ENCODE data around the gene IFNA4. TPM values are rescaled to one million over a fixed set of nuclear protein-coding genes. Genes with fewer than 3 reads are reported as not detected.
A peak's percentile ranks its signal among the peaks of the same experiment; 100 is the strongest.
"Not testable (repeated sequence)": the region's sequence is repeated elsewhere in the genome, so short reads cannot be mapped to it uniquely, and the experiment has no call there.

The IFNA4 gene
- total RNA-seq, 2 experiments from 2014 or later = not detected

DNA sequence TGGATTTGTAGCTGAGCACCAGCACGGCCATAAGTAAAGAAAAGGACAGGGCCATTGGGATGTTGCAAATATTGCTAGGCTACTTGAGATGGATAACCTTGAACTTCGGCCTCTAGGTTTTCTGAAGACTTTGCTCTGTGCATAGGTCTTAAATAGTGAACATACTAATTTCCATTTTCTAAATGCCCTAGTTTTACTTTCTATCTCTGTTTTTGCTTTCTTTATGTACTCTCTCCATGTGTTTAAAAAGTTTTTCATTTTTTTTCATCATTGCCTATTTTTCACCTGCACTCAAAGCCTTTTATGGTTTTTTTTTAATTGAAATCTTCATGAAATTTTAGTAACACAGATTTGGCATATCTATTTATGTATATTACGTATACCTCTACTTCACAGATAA lies 19.7 kb upstream of the IFNA4 start, which contains the start of gene IFNA10:
TSS of gene IFNA10 (minus strand) at position 101 of the 400 bp plus-strand sequence. CDS start at position 55, 46 bp downstream.
- H3K36me3 Mint-ChIP-seq; H3K4me1 Mint-ChIP-seq (ENCODE audit: low read depth); POLR2A ChIA-PET; H3K9me3 Mint-ChIP-seq; DNase-seq; intact Hi-C loops (cut with micrococcal nuclease); H3K27ac Mint-ChIP-seq; H3K4me3 Mint-ChIP-seq: not testable (repeated sequence)
- peaks cover 18% of the 10 kb centered on the region for H3K27me3 Mint-ChIP-seq
- CTCF ChIA-PET = interaction anchor here (0.9 kb wide), 1 partner anchor 12 kb away, joined by 4 read pairs; no protein-coding TSS in a partner anchor

DNA sequence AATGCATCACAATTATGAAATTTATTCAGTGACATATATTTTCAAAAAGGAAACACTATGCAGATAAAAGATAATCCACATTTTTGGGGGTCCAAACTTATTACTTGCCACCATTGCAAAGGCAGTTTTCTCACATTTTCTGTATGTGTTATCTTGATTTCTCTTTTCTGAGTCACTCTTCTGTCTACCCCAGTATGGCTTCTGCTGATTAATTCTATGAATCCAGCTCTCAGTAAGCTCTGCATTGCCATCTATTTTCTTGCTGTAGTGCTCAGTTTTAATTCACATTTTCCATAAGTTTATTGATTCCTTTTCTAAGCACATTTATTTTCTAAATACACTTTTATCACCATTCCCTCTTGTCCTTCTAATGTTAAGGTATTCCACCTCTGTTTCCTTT lies 17.8 kb upstream of the IFNA4 start:
- intact Hi-C loops (cut with micrococcal nuclease) = no loop called here

GRCh38 chr9:21202105-21202504 lies 14.7 kb upstream of the IFNA4 start, which contains the start of gene IFNA7:
Gene IFNA7, minus strand, starts transcription at chr9:21202205. Its CDS starts 40 bp downstream, at chr9:21202165.
- H3K9me3 Mint-ChIP-seq; CTCF ChIA-PET; H3K36me3 Mint-ChIP-seq; DNase-seq; H3K27ac Mint-ChIP-seq; POLR2A ChIA-PET; intact Hi-C loops (cut with micrococcal nuclease); H3K4me1 Mint-ChIP-seq (ENCODE audit: low read depth); H3K4me3 Mint-ChIP-seq: not testable (repeated sequence)
- peaks cover 34% of the 10 kb centered on the region for H3K27me3 Mint-ChIP-seq

More for the DNA sequence above, 17.8 kb upstream of the IFNA4 start:
- no peak overlapping the region for H3K4me3 Mint-ChIP-seq
- peaks cover 30% of the 10 kb centered on the region for H3K27me3 Mint-ChIP-seq
- H3K36me3 Mint-ChIP-seq = no peaks in the 10 kb centered on the region
- peaks cover 6% of the 10 kb centered on the region for H3K9me3 Mint-ChIP-seq
- DNase-seq = no peak
- H3K27ac Mint-ChIP-seq = no peak overlapping the region
- H3K4me1 Mint-ChIP-seq (ENCODE audit: low read depth) = peaks cover 7% of the 10 kb centered on the region
- ChIA-PET POLR2A (no interaction called here), CTCF (no interaction called here)

DNA sequence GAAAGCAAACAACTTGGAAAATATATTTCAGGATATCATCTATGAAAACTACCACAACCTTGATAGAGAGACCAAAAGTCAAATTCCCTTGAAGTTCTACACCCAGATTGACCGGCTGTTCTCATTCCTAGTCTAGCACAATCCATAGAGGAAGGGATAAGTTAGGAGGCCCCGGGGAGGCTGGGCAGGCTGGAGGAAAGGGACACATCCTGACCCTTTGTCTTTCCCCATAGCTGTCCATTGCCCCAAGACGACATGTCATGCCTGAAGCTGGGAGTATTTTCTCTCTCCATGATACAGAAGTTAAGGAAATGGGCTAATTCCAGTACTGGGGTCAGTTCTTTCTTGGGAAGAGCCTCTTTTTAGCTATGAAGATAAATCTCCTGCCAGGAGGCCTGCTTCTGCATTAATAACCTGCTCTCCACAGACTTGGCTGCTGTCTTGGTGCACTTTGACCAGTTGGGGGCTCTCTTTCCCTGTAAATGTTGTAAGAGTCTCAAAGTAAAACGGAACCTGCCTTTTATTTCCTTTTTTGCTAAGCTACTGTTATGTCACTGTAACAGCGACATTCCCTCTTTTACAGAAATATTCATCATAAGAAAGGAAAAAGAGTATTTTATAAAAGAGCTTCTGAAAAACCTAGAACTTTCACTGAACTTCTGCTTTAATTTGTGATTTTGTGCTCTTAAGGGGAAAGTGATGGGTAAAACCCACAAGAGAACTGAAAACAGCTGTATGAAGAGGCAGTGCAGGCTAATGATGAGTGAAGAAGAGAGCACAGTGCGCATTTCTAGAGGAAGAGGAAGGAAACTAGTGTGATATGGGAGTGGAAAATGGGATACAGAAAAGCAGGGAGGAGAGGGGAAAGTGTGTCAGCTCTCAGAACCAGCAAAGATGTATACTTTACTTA lies 7.7 kb upstream of the IFNA4 start:
- H3K4me1 Mint-ChIP-seq (ENCODE audit: low read depth); H3K4me3 Mint-ChIP-seq; H3K27ac Mint-ChIP-seq; H3K27me3 Mint-ChIP-seq; POLR2A ChIA-PET; H3K36me3 Mint-ChIP-seq; H3K9me3 Mint-ChIP-seq: not testable (repeated sequence)
- intact Hi-C loops (cut with micrococcal nuclease) = loop anchor here (1.0 to 10.0 kb wide), 3 partner anchors 132 to 594 kb away; no protein-coding TSS in a partner anchor
- CTCF ChIA-PET = interaction anchor here (0.6 to 2.9 kb wide), 25 partner anchors 9 to 596 kb away, joined by 3 to 15 read pairs (median 5); partner anchors contain the start of gene KLHL9
- peak; percentile 56 for DNase-seq

DNA sequence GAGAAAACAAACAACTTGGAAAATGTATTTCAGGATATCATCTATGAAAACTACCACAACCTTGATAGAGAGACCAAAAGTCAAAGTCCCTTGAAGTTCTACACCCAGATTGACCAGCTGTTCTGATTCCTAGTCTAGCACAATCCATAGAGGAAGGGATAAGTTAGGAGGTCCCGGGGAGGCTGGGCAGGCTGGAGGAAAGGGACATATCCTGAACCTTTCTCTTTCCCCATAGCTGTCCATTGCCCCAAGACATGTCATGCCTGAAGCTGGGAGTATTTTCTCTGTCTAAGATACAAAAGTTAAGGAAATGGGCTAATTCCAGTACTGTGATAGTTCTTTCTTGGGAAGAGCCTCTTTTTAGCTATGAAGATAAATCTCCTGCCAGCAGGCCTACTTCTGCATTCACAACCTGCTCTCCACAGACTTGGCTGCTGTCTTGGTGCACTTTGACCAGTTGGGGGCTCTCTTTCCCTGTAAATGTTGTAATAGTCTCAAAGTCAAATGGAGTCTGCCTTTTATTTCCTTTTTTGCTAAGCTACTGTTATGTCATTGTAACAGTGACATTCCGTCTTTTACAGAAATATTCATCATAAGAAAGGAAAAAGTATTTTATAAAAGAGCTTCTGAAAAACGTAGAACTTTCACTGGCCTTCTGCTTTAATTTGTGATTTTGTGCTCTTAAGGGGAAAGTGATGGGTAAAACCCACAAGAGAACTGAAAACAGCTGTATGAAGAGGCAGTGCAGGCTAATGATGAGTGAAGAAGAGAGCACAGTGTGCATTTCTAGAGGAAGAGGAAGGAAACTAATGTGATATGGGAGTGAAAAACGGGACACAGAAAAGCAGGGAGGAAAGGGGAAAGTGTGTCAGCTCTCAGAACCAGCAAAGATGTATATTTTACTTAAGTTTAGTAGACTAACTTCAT lies 4.3 kb downstream of the IFNA4 start:
- POLR2A ChIA-PET; H3K4me1 Mint-ChIP-seq (ENCODE audit: low read depth); H3K9me3 Mint-ChIP-seq; H3K4me3 Mint-ChIP-seq; intact Hi-C loops (cut with micrococcal nuclease); H3K36me3 Mint-ChIP-seq; H3K27ac Mint-ChIP-seq; H3K27me3 Mint-ChIP-seq: not testable (repeated sequence)
- CTCF ChIA-PET = interaction anchor here (0.6 to 2.6 kb wide), 23 partner anchors 9 to 721 kb away, joined by 3 to 15 read pairs (median 3); no protein-coding TSS in a partner anchor
- DNase-seq = peak; percentile 39

- intact Hi-C loops (cut with micrococcal nuclease) = no loop called here
- CTCF ChIA-PET = interaction anchor here (1.3 to 1.7 kb wide), 2 partner anchors 8 to 21 kb away, joined by 5 to 6 read pairs; no protein-coding TSS in a partner anchor
- Mint-ChIP-seq H3K27me3 (no peaks in the 10 kb centered on the region), H3K36me3 (no peaks in the 10 kb centered on the region), H3K9me3 (no peaks in the 10 kb centered on the region), H3K4me1 (ENCODE audit: low read depth) (no peaks in the 10 kb centered on the region), H3K4me3 (no peak overlapping the region), H3K27ac (no peak overlapping the region)
- POLR2A ChIA-PET = no interaction called here
- no peak for DNase-seq
Observed at GRCh38 chr9:21174671-21175070, 12.7 kb downstream of the IFNA4 start.

GRCh38 chr9:21172156-21172555 lies 15.2 kb downstream of the IFNA4 start:
- ChIA-PET POLR2A (no interaction called here), CTCF (no interaction called here)
- Mint-ChIP-seq H3K36me3 (no peaks in the 10 kb centered on the region), H3K9me3 (no peaks in the 10 kb centered on the region), H3K4me1 (ENCODE audit: low read depth) (no peaks in the 10 kb centered on the region), H3K27me3 (no peaks in the 10 kb centered on the region), H3K27ac (no peak overlapping the region), H3K4me3 (no peak overlapping the region)
- intact Hi-C loops (cut with micrococcal nuclease) = no loop called here
- no peak for DNase-seq

DNA sequence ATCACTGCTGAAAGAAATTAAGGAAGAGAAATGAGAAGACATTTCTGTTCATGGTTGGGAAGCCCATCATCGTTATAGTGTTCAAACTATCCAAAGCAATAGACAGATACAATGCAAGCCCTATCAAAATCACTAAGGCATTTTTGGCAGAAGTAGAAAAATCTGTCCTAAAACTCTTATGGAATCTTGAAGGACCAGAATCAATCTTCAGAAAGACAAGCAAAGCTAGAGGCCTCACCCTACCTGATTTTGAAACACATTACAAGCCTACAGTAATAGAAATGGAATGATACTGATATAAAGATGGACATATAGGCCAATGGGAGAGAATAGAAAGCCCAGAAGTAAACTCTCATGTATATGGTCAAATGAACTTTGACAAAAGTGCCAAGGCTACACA lies 16.0 kb downstream of the IFNA4 start:
- Mint-ChIP-seq H3K27me3 (peaks cover 1% of the 10 kb centered on the region), H3K27ac (no peak overlapping the region), H3K4me1 (ENCODE audit: low read depth) (no peaks in the 10 kb centered on the region), H3K9me3 (no peaks in the 10 kb centered on the region), H3K4me3 (no peak overlapping the region), H3K36me3 (no peaks in the 10 kb centered on the region)
- intact Hi-C loops (cut with micrococcal nuclease) = no loop called here
- no peak for DNase-seq
- ChIA-PET CTCF (no interaction called here), POLR2A (no interaction called here)

GRCh38 chr9:21166560-21166959 lies 20.8 kb downstream of the IFNA4 start, which contains the start of gene IFNA21:
Gene IFNA21, minus strand, starts transcription at chr9:21166660. Its CDS starts 48 bp downstream, at chr9:21166612.
- intact Hi-C loops (cut with micrococcal nuclease); POLR2A ChIA-PET; H3K27me3 Mint-ChIP-seq; H3K4me3 Mint-ChIP-seq; H3K9me3 Mint-ChIP-seq; H3K4me1 Mint-ChIP-seq (ENCODE audit: low read depth); DNase-seq; H3K27ac Mint-ChIP-seq; H3K36me3 Mint-ChIP-seq: not testable (repeated sequence)
- CTCF ChIA-PET = interaction anchor here (0.6 kb wide), 1 partner anchor 17 kb away, joined by 3 read pairs; no protein-coding TSS in a partner anchor

DNA sequence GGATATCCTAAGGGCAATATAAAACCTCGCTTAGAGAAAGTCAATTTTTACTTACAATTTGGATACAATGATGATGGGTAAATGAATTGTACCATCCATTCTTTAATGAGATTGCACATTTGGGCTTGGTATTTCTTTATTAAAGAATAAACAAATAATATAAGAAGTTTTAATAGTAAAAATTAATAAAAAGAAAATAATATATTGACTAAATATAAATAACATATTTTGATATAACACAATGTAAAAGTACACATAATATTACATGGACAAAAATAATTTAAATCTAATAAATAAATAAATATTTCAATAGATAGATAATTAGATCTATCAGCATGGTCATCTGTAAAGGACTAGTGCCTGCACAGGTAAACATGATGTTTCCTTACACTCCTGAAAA lies 21.9 kb downstream of the IFNA4 start:
- no peaks in the 10 kb centered on the region for H3K9me3 Mint-ChIP-seq
- H3K4me3 Mint-ChIP-seq = no peak overlapping the region
- POLR2A ChIA-PET = no interaction called here
- peaks cover 13% of the 10 kb centered on the region for H3K4me1 Mint-ChIP-seq (ENCODE audit: low read depth)
- no peak for DNase-seq
- intact Hi-C loops (cut with micrococcal nuclease) = no loop called here
- no peak overlapping the region for H3K27ac Mint-ChIP-seq
- no peaks in the 10 kb centered on the region for H3K36me3 Mint-ChIP-seq
- peaks cover 1% of the 10 kb centered on the region for H3K27me3 Mint-ChIP-seq
- CTCF ChIA-PET = no interaction called here

DNA sequence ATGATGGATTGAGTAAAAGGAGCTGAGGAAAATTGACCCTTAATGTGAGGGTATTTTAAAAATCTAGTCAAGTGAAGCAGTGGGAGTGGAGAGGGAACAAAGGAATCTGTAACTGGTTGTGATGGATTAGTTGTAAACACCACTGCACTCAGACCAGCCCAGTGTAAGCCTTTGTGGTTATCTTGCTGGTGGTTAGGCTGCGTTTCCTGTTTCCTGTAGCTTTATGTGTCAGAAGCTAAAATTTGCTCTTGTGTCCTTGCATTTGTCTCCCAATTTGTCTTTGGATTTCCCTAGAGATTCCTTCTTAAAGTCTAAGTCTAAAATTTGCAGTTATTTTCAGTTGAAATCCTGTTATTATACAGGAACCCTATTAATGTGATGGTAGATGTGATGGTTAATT lies 27.2 kb downstream of the IFNA4 start:
- Mint-ChIP-seq H3K4me1 (ENCODE audit: low read depth) (peaks cover 25% of the 10 kb centered on the region), H3K4me3 (no peak overlapping the region), H3K27ac (no peak overlapping the region), H3K9me3 (peaks cover 8% of the 10 kb centered on the region), H3K27me3 (no peaks in the 10 kb centered on the region), H3K36me3 (no peaks in the 10 kb centered on the region)
- intact Hi-C loops (cut with micrococcal nuclease) = no loop called here
- ChIA-PET CTCF (interaction anchor here (1.0 to 1.7 kb wide), 2 partner anchors 23 to 76 kb away, joined by 3 to 7 read pairs; no protein-coding TSS in a partner anchor), POLR2A (no interaction called here)
- peak; percentile 48 for DNase-seq

DNA sequence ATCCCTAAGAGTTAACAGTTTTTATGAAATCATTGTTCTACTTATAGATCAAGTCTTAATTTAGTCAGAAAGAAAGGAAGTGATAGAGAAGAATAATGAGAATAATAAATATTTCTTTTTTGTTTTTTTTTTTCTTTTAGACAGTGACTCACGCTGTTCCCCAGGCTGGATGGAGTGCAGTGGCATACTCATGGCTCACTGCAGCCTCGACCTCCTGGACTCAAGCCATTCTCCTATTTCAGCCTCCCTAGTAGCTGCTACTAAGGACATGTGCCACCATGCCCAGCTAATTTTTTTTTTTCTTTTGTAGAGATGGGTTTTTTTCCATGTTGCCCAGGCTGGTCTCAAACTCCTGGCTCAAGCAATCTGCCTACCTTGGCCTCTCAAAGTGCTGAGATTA lies 31.9 kb downstream of the IFNA4 start:
- no peak for DNase-seq
- POLR2A ChIA-PET = no interaction called here
- CTCF ChIA-PET = interaction anchor here (0.6 kb wide), 1 partner anchor 430 kb away, joined by 4 read pairs; no protein-coding TSS in a partner anchor
- peaks cover 8% of the 10 kb centered on the region for H3K9me3 Mint-ChIP-seq
- intact Hi-C loops (cut with micrococcal nuclease) = no loop called here
- no peak overlapping the region for H3K27ac Mint-ChIP-seq
- no peaks in the 10 kb centered on the region for H3K27me3 Mint-ChIP-seq
- H3K4me1 Mint-ChIP-seq (ENCODE audit: low read depth) = peaks cover 15% of the 10 kb centered on the region
- H3K36me3 Mint-ChIP-seq = no peaks in the 10 kb centered on the region
- H3K4me3 Mint-ChIP-seq = no peak overlapping the region
